Urinary bladder (tissue), 4 donors: ENCODE measurements around the gene FALEC. TPM values are rescaled to one million over a fixed set of nuclear protein-coding genes. Genes with fewer than 3 reads are reported as not detected.
"Not testable (repeated sequence)": the region's sequence is repeated elsewhere in the genome, so short reads cannot be mapped to it uniquely, and the experiment has no call there.

ENCODE experiments used
- DNase-seq: peaks from one replicate; pipeline ENCODE4 v3.0.0-alpha.2; 2015; ENCODE audit errors: extremely low spot score
- H3K27ac ChIP-seq: one replicate; pipeline ENCODE4 v1.5.1; 2013; ENCODE audit warnings: low read depth, mild to moderate bottlenecking, moderate library complexity
- H3K36me3 ChIP-seq: one replicate; pipeline ENCODE4 v1.6.1; 2013; ENCODE audit warnings: mild to moderate bottlenecking, moderate library complexity; ENCODE audit not compliant: insufficient read depth
- H3K4me1 ChIP-seq: one replicate; pipeline ENCODE4 v1.6.1; 2013; ENCODE audit warnings: mild to moderate bottlenecking, moderate library complexity; ENCODE audit not compliant: insufficient read depth
- H3K4me3 ChIP-seq: one replicate; pipeline ENCODE4 v1.5.1; 2013; ENCODE audit warnings: low read depth, low read length
- WGBS: extraction: QIAGEN DNeasy Blood & Tissue Kit; methylation state at CpG from one replicate; pipeline ENCODE4 v1.1.7; 2013; 5-methylcytosine and 5-hydroxymethylcytosine counted together
- polyA plus RNA-seq: library from polyadenylated mRNA; stranded (reverse); fragments of 200-250 nt; gene quantifications from one replicate; pipeline ENCODE4 v1.2.3, GENCODE V29; 2013
- small RNA-seq: library from RNA; depleted of rRNA; stranded (forward); fragments of <200 nt; gene quantifications from one replicate; pipeline ENCODE3, GENCODE V24; 2014
- total RNA-seq: library from RNA; depleted of rRNA; stranded (reverse); fragments of >200 nt; gene quantifications from one replicate; pipeline ENCODE4 v1.2.3, GENCODE V29; 2014
- donor health status: healthy with polysubstance abuse.
- donor health status: healthy.

Gene FALEC
- total and polyA plus RNA-seq, 2 donors, result 0.47 TPM; not detected in 1

DNA sequence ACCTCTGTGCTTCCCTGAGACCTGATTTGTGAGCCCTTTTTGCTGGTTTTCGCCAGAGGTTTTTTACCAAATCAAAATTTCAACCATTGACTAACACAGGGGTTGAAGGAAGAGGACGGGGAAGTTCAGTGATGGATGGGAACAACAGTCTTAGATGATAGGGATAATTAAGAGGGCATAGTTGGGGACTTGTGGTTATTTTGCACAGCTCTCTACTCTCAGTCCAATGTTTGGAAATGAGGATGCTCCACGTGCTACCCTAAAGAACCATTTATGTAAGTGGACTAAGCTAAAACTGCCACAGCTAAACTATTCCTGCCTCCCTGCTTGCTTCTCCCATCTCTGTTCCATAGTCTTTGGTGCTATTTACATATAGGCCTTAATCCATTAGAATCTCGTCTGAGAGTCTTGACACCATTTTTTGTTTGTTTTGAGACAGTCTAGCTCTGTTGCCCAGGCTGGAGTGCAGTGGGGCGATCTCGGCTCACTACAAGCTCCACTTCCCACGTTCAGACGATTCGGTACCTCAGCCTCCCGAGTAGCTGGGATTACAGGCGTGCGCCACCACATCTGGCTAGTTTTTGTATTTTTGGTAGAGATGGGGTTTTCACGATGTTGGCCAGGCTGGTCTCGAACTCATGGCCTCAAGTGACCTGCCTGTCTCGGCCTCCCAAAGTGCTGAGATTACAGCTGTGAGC is 64.5 kb downstream of the FALEC start:
- no peak for DNase-seq
- Histone ChIP-seq H3K27ac (peak overlapping the region; percentile 91), H3K4me1 (no peaks in the 10 kb centered on the region), H3K4me3 (peak overlapping the region; percentile 97), H3K36me3 (peaks cover 6% of the 10 kb centered on the region)
- 71% methylated on average over 15 of the region's 15 CpGs for WGBS

DNA sequence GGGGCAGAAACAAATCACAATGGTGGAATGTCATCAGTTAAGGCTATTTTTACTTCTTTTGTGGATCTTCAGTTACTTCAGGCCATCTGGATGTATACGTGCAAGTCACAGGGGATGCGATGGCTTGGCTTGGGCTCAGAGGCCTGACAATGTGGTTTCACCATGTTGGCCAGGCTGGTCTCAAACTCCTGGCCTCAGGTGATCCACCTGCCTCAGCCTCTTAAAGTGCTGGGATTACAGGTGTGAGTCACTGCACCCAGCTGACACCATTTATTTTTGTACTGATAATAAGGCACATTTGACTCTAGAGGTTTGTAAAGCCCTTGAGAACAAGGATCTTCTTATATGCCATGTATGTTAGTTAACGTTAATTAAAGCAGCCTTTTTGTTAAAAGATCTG is 65.4 kb downstream of the FALEC start:
- 94% methylated on average over 3 of the region's 3 CpGs for WGBS
- not testable (repeated sequence) for H3K4me3 ChIP-seq, H3K27ac ChIP-seq, H3K36me3 ChIP-seq, H3K4me1 ChIP-seq, DNase-seq

DNA sequence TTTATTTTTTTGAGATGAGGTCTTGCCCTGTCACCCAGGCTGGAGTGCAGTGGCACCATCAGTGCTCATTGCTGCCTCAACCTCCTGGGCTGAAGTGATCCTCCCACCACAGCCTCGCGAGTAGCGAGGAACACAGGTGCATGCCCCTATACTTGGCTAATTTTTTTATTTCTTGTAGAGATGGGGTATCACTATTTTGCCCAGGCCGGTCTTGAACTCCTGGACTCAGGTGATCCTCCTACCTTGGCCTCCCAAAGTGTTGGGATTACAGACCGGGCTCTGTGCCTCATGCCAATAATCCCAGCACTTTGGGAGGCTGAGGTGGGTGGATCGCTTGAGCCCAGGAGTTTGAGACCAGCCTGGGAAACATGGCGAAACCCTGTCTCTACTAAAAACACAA is 65.9 kb downstream of the FALEC start:
- WGBS, result 98% methylated on average over 7 of the region's 7 CpGs
- not testable (repeated sequence) for H3K27ac ChIP-seq, H3K4me3 ChIP-seq, DNase-seq, H3K36me3 ChIP-seq, H3K4me1 ChIP-seq

DNA sequence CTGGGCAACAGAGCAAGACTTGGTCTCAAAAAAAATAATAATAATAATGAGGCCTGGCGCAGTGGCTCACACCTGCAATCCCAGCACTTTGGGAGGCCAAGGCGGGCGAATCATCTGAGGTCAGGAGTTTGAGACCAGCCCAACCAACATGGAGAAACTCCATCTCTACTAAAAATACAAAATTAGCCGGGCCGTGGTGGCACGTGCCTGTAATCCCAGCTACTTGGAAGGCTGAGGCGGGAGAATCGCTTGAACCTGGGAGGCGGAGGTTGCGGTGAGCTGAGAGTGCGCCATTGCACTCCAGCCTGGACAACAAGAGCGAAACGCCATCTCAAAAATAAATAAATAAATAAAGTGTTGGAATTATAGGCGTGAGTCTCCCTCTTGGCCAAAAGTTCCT is 66.4 kb downstream of the FALEC start:
- not testable (repeated sequence) for H3K4me1 ChIP-seq, H3K36me3 ChIP-seq, DNase-seq, H3K27ac ChIP-seq, H3K4me3 ChIP-seq
- 98% methylated on average over 14 of the region's 14 CpGs for WGBS

DNA sequence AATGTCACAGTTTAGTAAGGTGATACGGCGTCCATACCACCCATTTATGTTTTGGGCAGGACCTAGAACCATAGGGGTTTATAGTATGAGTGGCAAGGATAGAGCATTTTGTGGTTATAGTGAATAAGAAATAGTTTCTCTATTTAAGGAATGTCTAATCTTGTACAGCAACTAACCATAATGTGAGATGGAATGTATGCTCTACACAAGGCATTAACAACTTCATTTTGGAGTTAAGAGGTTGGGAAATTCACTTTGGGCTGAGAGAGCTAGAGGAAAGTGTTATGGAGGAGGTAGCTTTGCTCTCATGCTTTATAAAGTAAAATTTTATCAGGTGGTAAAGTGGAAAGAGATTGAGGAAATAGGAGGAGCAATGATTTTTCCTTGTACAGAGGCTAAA is 66.8 kb downstream of the FALEC start:
- no peaks in the 10 kb centered on the region for H3K4me1 ChIP-seq
- 80% methylated on average over 2 of the region's 2 CpGs for WGBS
- no peaks in the 10 kb centered on the region for H3K36me3 ChIP-seq
- DNase-seq, result no peak
- H3K4me3 ChIP-seq, result no peak overlapping the region
- H3K27ac ChIP-seq, result no peak overlapping the region

Small RNAs within 50 kb of the gene (small RNA-seq; reads per million reads assigned to genes)
- gene MIR4257, result not detected
- not detected for gene RN7SL473P
- gene RN7SL600P, result not detected

Other genes with a start within 250 kb of the FALEC start
- gene APH1A, start 246.7 kb upstream of the FALEC start, total RNA-seq, result 73.0 TPM
- 114 TPM for gene APH1A, start 246.7 kb upstream of the FALEC start, polyA plus RNA-seq
- 74.2 TPM for gene C1orf54, start 243.0 kb upstream of the FALEC start, total RNA-seq
- 21.5 TPM for gene C1orf54, start 243.0 kb upstream of the FALEC start, polyA plus RNA-seq
- 2.4 TPM for gene CIART, start 233.2 kb upstream of the FALEC start, total RNA-seq
- gene CIART, start 233.2 kb upstream of the FALEC start, polyA plus RNA-seq, result 13.0 TPM
- 33.6 TPM for gene MRPS21, start 221.9 kb upstream of the FALEC start, total RNA-seq
- 68.5 TPM for gene MRPS21, start 221.9 kb upstream of the FALEC start, polyA plus RNA-seq
- gene PRPF3, start 194.2 kb upstream of the FALEC start, total RNA-seq, result 66.6 TPM
- 34.9 TPM for gene PRPF3, start 194.2 kb upstream of the FALEC start, polyA plus RNA-seq
- 23.4 TPM for gene RPRD2, start 151.6 kb upstream of the FALEC start, total RNA-seq
- 19.3 TPM for gene RPRD2, start 151.6 kb upstream of the FALEC start, polyA plus RNA-seq
- 18.0 TPM for gene TARS2, start 28.3 kb upstream of the FALEC start, total RNA-seq
- gene TARS2, start 28.3 kb upstream of the FALEC start, polyA plus RNA-seq, result 15.8 TPM
- 8.7 TPM for gene ECM1, start 7.6 kb upstream of the FALEC start, total RNA-seq
- 40.8 TPM for gene ECM1, start 7.6 kb upstream of the FALEC start, polyA plus RNA-seq
- gene ADAMTSL4, start 33.7 kb downstream of the FALEC start, total RNA-seq, result 35.5 TPM
- gene ADAMTSL4, start 33.7 kb downstream of the FALEC start, polyA plus RNA-seq, result 144 TPM
- 160 TPM for gene MCL1, start 63.9 kb downstream of the FALEC start, total RNA-seq
- gene MCL1, start 63.9 kb downstream of the FALEC start, polyA plus RNA-seq, result 225 TPM
- 107 TPM for gene ENSA, start 113.9 kb downstream of the FALEC start, total RNA-seq
- gene ENSA, start 113.9 kb downstream of the FALEC start, polyA plus RNA-seq, result 152 TPM
- 24.5 TPM for gene GOLPH3L, start 181.4 kb downstream of the FALEC start, total RNA-seq
- gene GOLPH3L, start 181.4 kb downstream of the FALEC start, polyA plus RNA-seq, result 21.5 TPM
- gene HORMAD1, start 205.1 kb downstream of the FALEC start, total RNA-seq, result 0.26 TPM
- gene HORMAD1, start 205.1 kb downstream of the FALEC start, polyA plus RNA-seq, result not detected